Measurements from ENCODE around the gene RAG1. TPM values are rescaled to one million over a fixed set of nuclear protein-coding genes. Genes with fewer than 3 reads are reported as not detected.

The RAG1 gene
- total RNA-seq, 2 experiments from 2014 or later: 0.10 to 0.25 TPM

DNA sequence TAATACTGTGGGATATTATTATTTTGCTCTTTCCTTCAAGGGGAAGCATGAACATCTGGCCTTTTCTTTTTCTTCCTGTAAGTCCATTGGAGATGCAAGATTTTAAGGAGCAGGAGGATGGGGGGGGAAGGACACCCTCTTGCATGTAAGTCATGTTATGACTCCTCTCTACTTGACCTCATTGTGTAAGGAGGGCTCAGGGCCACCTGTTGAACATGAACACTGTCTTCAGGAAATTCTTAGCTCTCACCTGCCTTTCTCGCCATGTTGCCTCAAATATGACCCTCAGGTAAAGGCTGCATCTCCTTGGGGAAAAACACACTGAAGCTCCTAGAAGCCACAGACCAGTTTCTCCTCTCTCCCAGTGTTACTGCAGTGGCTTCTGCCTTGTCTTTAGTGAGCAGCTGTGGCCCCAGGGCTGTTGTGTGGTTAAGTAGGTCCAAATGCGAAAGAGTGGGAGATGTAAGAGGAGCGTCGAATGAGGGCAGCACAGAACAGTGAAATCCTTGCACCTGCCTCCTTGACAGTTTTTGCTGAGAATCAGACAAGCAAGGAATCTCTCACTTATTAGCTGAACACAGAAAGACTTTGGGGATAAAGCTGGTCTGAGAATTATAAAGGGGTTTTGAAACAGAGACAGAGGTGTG lies 1.3 kb upstream of the RAG1 start:
- no peak for DNase-seq
- ChIA-PET POLR2A (no interaction called here), CTCF (interaction anchor here (0.5 to 1.3 kb wide), 3 partner anchors 19 to 181 kb away, joined by 3 to 4 read pairs (median 3); no protein-coding TSS in a partner anchor)
- peaks cover 3% of the 10 kb centered on the region for H3K4me1 Mint-ChIP-seq
- H3K27me3 Mint-ChIP-seq: peaks cover 52% of the 10 kb centered on the region
- no peak overlapping the region for H3K4me3 Mint-ChIP-seq
- no peak overlapping the region for H3K27ac Mint-ChIP-seq
- no peaks in the 10 kb centered on the region for H3K36me3 Mint-ChIP-seq (ENCODE audit: low read depth)
- no peaks in the 10 kb centered on the region for H3K9me3 Mint-ChIP-seq

GRCh38 chr11:36569095-36569494 lies 1.3 kb downstream of the RAG1 start:
- DNase-seq: no peak
- Mint-ChIP-seq H3K9me3 (no peaks in the 10 kb centered on the region), H3K4me1 (peaks cover 3% of the 10 kb centered on the region), H3K4me3 (no peak overlapping the region), H3K36me3 (ENCODE audit: low read depth) (no peaks in the 10 kb centered on the region), H3K27me3 (peaks cover 62% of the 10 kb centered on the region), H3K27ac (no peak overlapping the region)
- CTCF ChIA-PET: no interaction called here
- POLR2A ChIA-PET: no interaction called here

DNA sequence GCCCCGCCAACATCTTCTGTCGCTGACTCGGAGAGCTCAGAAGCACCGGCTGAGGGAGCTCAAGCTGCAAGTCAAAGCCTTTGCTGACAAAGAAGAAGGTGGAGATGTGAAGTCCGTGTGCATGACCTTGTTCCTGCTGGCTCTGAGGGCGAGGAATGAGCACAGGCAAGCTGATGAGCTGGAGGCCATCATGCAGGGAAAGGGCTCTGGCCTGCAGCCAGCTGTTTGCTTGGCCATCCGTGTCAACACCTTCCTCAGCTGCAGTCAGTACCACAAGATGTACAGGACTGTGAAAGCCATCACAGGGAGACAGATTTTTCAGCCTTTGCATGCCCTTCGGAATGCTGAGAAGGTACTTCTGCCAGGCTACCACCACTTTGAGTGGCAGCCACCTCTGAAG lies 6.7 kb downstream of the RAG1 start:
- POLR2A ChIA-PET: no interaction called here
- Mint-ChIP-seq H3K9me3 (no peaks in the 10 kb centered on the region), H3K27ac (no peak overlapping the region), H3K27me3 (peaks cover 37% of the 10 kb centered on the region), H3K4me3 (no peak overlapping the region), H3K4me1 (no peaks in the 10 kb centered on the region), H3K36me3 (ENCODE audit: low read depth) (no peaks in the 10 kb centered on the region)
- no peak for DNase-seq
- CTCF ChIA-PET: interaction anchor here (1.7 kb wide), 1 partner anchor 173 kb away, joined by 5 read pairs; no protein-coding TSS in a partner anchor

GRCh38 chr11:36577373-36577772 lies 9.6 kb downstream of the RAG1 start:
- H3K4me3 Mint-ChIP-seq: no peak overlapping the region
- ChIA-PET CTCF (no interaction called here), POLR2A (no interaction called here)
- no peaks in the 10 kb centered on the region for H3K9me3 Mint-ChIP-seq
- no peaks in the 10 kb centered on the region for H3K4me1 Mint-ChIP-seq
- H3K27me3 Mint-ChIP-seq: peaks cover 17% of the 10 kb centered on the region
- H3K27ac Mint-ChIP-seq: no peak overlapping the region
- no peaks in the 10 kb centered on the region for H3K36me3 Mint-ChIP-seq (ENCODE audit: low read depth)
- no peak for DNase-seq

- H3K27me3 Mint-ChIP-seq: peaks cover 12% of the 10 kb centered on the region
- H3K9me3 Mint-ChIP-seq: no peaks in the 10 kb centered on the region
- no peak overlapping the region for H3K4me3 Mint-ChIP-seq
- no peaks in the 10 kb centered on the region for H3K4me1 Mint-ChIP-seq
- no peak overlapping the region for H3K27ac Mint-ChIP-seq
- DNase-seq: no peak
- ChIA-PET POLR2A (no interaction called here), CTCF (no interaction called here)
- H3K36me3 Mint-ChIP-seq (ENCODE audit: low read depth): no peaks in the 10 kb centered on the region
Observed at GRCh38 chr11:36577859-36578258, 10.1 kb downstream of the RAG1 start.

DNA sequence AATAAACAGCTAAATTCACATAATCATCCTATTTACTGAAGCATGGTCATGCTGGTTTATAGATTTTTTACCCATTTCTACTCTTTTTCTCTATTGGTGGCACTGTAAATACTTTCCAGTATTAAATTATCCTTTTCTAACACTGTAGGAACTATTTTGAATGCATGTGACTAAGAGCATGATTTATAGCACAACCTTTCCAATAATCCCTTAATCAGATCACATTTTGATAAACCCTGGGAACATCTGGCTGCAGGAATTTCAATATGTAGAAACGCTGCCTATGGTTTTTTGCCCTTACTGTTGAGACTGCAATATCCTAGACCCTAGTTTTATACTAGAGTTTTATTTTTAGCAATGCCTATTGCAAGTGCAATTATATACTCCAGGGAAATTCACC lies 10.7 kb downstream of the RAG1 start:
- Mint-ChIP-seq H3K27ac (no peak overlapping the region), H3K4me1 (no peaks in the 10 kb centered on the region), H3K4me3 (no peak overlapping the region), H3K9me3 (no peaks in the 10 kb centered on the region), H3K27me3 (peaks cover 12% of the 10 kb centered on the region), H3K36me3 (ENCODE audit: low read depth) (no peaks in the 10 kb centered on the region)
- CTCF ChIA-PET: no interaction called here
- POLR2A ChIA-PET: no interaction called here
- DNase-seq: no peak

GRCh38 chr11:36581536-36581935 lies 13.7 kb downstream of the RAG1 start:
- Mint-ChIP-seq H3K9me3 (no peaks in the 10 kb centered on the region), H3K4me1 (no peaks in the 10 kb centered on the region), H3K36me3 (ENCODE audit: low read depth) (no peaks in the 10 kb centered on the region), H3K4me3 (no peak overlapping the region), H3K27ac (no peak overlapping the region), H3K27me3 (peaks cover 10% of the 10 kb centered on the region)
- ChIA-PET CTCF (no interaction called here), POLR2A (no interaction called here)
- DNase-seq: no peak

GRCh38 chr11:36583667-36584066 lies 15.9 kb downstream of the RAG1 start:
- Mint-ChIP-seq H3K36me3 (ENCODE audit: low read depth) (no peaks in the 10 kb centered on the region), H3K9me3 (no peaks in the 10 kb centered on the region), H3K4me1 (no peaks in the 10 kb centered on the region), H3K27ac (no peak overlapping the region), H3K4me3 (no peak overlapping the region), H3K27me3 (peaks cover 13% of the 10 kb centered on the region)
- ChIA-PET CTCF (no interaction called here), POLR2A (no interaction called here)
- DNase-seq: no peak

GRCh38 chr11:36586543-36586942 lies 18.7 kb downstream of the RAG1 start:
- CTCF ChIA-PET: interaction anchor here (1.5 to 1.9 kb wide), 2 partner anchors 20 to 23 kb away, joined by 3 to 6 read pairs; no protein-coding TSS in a partner anchor
- peaks cover 22% of the 10 kb centered on the region for H3K27me3 Mint-ChIP-seq
- H3K4me3 Mint-ChIP-seq: no peak overlapping the region
- no peak overlapping the region for H3K27ac Mint-ChIP-seq
- H3K9me3 Mint-ChIP-seq: no peaks in the 10 kb centered on the region
- POLR2A ChIA-PET: interaction anchor here (0.5 kb wide), 1 partner anchor 254 kb away, joined by 3 read pairs; no protein-coding TSS in a partner anchor
- DNase-seq: no peak
- no peaks in the 10 kb centered on the region for H3K36me3 Mint-ChIP-seq (ENCODE audit: low read depth)
- no peaks in the 10 kb centered on the region for H3K4me1 Mint-ChIP-seq

DNA sequence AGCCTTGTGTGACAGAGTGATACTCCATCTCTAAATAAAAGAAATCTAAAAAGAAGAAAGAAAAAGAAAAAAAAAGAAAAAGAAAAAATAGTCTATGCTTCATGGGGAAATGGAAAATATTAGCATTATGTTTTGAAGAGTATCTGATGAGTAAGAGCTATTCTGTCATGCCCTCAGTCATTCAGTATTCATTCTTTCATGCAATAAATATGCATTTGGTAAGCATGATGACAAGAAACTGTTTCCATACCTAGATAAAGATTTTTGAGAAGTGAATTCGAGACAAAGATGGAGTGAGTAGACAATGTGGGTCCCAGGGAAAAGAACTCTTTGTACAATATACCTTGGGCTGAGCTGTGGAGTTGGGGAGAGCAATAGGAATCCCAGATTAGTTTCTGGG lies 20.3 kb downstream of the RAG1 start:
- no peaks in the 10 kb centered on the region for H3K4me1 Mint-ChIP-seq
- DNase-seq: no peak
- ChIA-PET CTCF (no interaction called here), POLR2A (no interaction called here)
- H3K27ac Mint-ChIP-seq: no peak overlapping the region
- H3K9me3 Mint-ChIP-seq: no peaks in the 10 kb centered on the region
- H3K4me3 Mint-ChIP-seq: no peak overlapping the region
- H3K36me3 Mint-ChIP-seq (ENCODE audit: low read depth): no peaks in the 10 kb centered on the region
- H3K27me3 Mint-ChIP-seq: peaks cover 30% of the 10 kb centered on the region

DNA sequence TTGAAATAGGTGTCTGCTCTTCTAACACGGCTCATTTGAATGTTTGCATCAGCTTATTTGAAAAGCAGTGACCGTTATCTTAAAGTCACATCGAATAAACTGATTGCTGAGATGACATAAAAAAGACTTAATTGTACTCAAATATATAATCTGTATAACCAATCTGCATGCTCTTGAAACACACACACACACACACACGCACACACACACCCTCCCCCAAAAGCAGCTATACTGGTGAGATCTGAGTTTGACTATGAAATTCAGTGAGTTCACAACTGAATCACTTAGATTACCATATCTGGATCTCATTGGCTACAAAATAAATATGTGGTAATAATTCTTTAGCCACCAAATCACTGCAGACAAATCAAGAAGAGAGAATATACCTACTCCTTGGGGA lies 22.7 kb downstream of the RAG1 start:
- CTCF ChIA-PET: interaction anchor here (1.2 kb wide), 1 partner anchor 11 kb away, joined by 4 read pairs; no protein-coding TSS in a partner anchor
- Mint-ChIP-seq H3K4me1 (peaks cover 6% of the 10 kb centered on the region), H3K27me3 (peaks cover 49% of the 10 kb centered on the region), H3K4me3 (no peak overlapping the region), H3K27ac (no peak overlapping the region), H3K36me3 (ENCODE audit: low read depth) (no peaks in the 10 kb centered on the region), H3K9me3 (no peaks in the 10 kb centered on the region)
- POLR2A ChIA-PET: no interaction called here
- DNase-seq: no peak

DNA sequence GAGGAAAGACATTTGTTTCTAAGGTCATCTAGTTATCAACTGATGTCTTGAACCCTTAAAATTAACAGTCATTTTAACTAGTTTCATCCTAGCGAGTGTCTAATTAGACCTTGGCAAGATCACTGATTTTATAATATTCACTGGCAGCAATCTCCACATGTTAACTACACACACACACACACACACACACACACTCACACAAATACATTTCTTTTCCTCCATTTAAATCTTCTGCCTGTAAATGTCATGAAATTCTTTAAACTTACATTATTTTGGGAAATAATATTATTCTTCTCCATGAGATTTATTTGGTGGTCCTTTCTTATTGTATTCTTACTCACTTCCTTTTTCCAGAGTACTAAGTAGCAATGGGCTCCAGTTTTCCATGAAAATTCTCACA lies 23.6 kb downstream of the RAG1 start:
- CTCF ChIA-PET: no interaction called here
- H3K4me1 Mint-ChIP-seq: peaks cover 6% of the 10 kb centered on the region
- no peaks in the 10 kb centered on the region for H3K36me3 Mint-ChIP-seq (ENCODE audit: low read depth)
- H3K4me3 Mint-ChIP-seq: no peak overlapping the region
- peaks cover 49% of the 10 kb centered on the region for H3K27me3 Mint-ChIP-seq
- no peaks in the 10 kb centered on the region for H3K9me3 Mint-ChIP-seq
- H3K27ac Mint-ChIP-seq: no peak overlapping the region
- no peak for DNase-seq
- POLR2A ChIA-PET: no interaction called here

DNA sequence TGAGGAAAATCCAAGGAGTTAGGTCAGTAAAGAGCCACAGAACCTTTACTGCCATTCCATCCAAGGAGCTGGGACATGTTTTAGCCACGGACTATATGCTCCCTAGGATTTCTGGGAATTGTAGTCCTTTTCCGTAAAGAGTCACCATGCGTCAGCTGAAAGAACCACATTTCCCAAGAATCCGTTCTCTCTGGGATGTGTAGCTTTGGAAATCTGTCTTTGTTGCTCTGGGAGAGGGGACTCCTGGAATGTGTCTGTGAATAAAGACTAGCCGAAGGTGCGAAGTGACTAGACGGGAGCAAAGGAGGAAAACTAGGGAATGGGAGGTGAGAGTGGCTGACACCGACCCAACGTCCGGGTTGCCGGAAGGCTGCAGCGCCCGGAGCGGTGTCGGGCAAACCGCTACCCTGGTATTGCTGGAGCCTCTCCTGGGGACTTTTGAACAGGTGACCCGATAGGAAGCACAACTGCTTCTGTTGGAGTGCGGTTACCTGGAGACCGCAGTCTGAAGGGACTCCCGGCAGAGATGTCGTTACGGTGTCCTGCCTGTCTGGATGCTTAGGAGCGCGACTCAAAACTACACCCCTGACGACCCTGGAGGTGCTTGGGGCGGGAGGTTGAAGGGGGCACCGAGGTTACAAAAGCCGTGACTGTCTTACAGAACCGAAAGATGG lies 26.6 kb downstream of the RAG1 start, which contains the start of gene IFTAP:
IFTAP (plus strand) TSS at position 187 of the 674 bp plus-strand sequence. CDS start 15,602 bp downstream, outside the sequence.
- Mint-ChIP-seq H3K9me3 (no peaks in the 10 kb centered on the region), H3K4me1 (peaks cover 9% of the 10 kb centered on the region), H3K27me3 (peaks cover 37% of the 10 kb centered on the region), H3K4me3 (peak within 1 kb of the TSS; percentile 87), H3K36me3 (ENCODE audit: low read depth) (no peaks in the 10 kb centered on the region), H3K27ac (no peak within 1 kb of the TSS)
- ChIA-PET CTCF (no interaction called here), POLR2A (no interaction called here)
- peak; percentile 26 for DNase-seq

GRCh38 chr11:36596880-36597279 lies 29.1 kb downstream of the RAG1 start:
- no peak for DNase-seq
- peaks cover 9% of the 10 kb centered on the region for H3K4me1 Mint-ChIP-seq
- no peak overlapping the region for H3K27ac Mint-ChIP-seq
- ChIA-PET CTCF (no interaction called here), POLR2A (no interaction called here)
- no peaks in the 10 kb centered on the region for H3K36me3 Mint-ChIP-seq (ENCODE audit: low read depth)
- peaks cover 27% of the 10 kb centered on the region for H3K27me3 Mint-ChIP-seq
- no peaks in the 10 kb centered on the region for H3K9me3 Mint-ChIP-seq
- H3K4me3 Mint-ChIP-seq: no peak overlapping the region
